Esophagus muscularis mucosa (tissue), 4 donors: ENCODE results near the gene VSIG8.

Source experiments
- CTCF ChIP-seq, 3 experiments: fragments of 200-600 bp in 2 of 3; fragments of 450-650 bp in 1 of 3; sonication (generic) in 2 of 3; IDR thresholded peaks; one replicate each; pipeline ENCODE4 v1.5.1; 2017 to 2019; ENCODE audit warnings: antibody characterized with exemption in 3 of 3, mild to moderate bottlenecking in 2 of 3, moderate library complexity in 1 of 3
- EP300 ChIP-seq: sonication (generic); formaldehyde crosslinking; IDR thresholded peaks from one replicate; pipeline ENCODE4 v1.6.1; 2017; ENCODE audit warnings: antibody characterized with exemption
- POLR2A ChIP-seq: fragments of 450-650 bp; IDR thresholded peaks from one replicate; pipeline ENCODE4 v1.6.1; 2017; ENCODE audit warnings: antibody characterized with exemption, moderate library complexity, mild to moderate bottlenecking, low read depth
- POLR2AphosphoS5 ChIP-seq, 2 donors: sonication (generic); formaldehyde crosslinking; IDR thresholded peaks; one replicate each; pipeline ENCODE4 v1.6.1; 2017; ENCODE audit warnings: antibody characterized with exemption in 2 of 2

- no peak for TF ChIP-seq CTCF (IDR thresholded peaks at IDR 0.05)
- no peak for TF ChIP-seq POLR2A
- TF ChIP-seq EP300 = no peak
- no peak for TF ChIP-seq POLR2AphosphoS5 (IDR thresholded peaks at IDR 0.05)
These were observed 34.1 kb upstream of the VSIG8 start for GRCh38 chr1:159896546-159896930.
